ENCODE data around the gene ACADVL.

GRCh38 chr17:7211491-7212273 is 8.1 kb upstream of the ACADVL start:
- no peak for TF ChIP-seq CTCF (IDR thresholded peaks at IDR 0.05)
- no peak for TF ChIP-seq POLR2A (IDR thresholded peaks at IDR 0.05)

Measured in esophagus squamous epithelium (tissue), 4 donors.